Right lobe of liver (tissue), 6 donors: Measurements from ENCODE around the gene DERA. TPM values are rescaled to one million over a fixed set of nuclear protein-coding genes. Genes with fewer than 3 reads are reported as not detected.
"Not testable (repeated sequence)": the region's sequence is repeated elsewhere in the genome, so short reads cannot be mapped to it uniquely, and the experiment has no call there.

Source experiments
- ATAC-seq, 4 donors: fragments of 200-7000 bp; cut with Tn5 transposase; one replicate each; pipeline ENCODE4 v1.9.1; 2020; ENCODE audit warnings: mild to moderate bottlenecking in 4 of 4, moderate library complexity in 4 of 4
- DNase-seq, 3 donors: peaks; one replicate each; pipeline ENCODE4 v3.0.0-alpha.2; 2020
- H3K27ac ChIP-seq, 3 donors: fragments of 200-600 bp; one replicate each; pipeline ENCODE4 v1.8.0; 2022
- H3K27me3 ChIP-seq, 2 donors: fragments of 200-600 bp; one replicate each; pipeline ENCODE4 v1.8.0; 2022
- H3K36me3 ChIP-seq, 4 donors: fragments of 200-600 bp; sonication (generic) in 1 of 4; one replicate each; pipeline versions ENCODE4 v1.5.1 to v1.8.0; 2017 to 2022; ENCODE audit warnings: control low read depth in 1 of 4
- H3K4me1 ChIP-seq, 4 donors: fragments of 200-600 bp; sonication (generic) in 1 of 4; one replicate each; pipeline versions ENCODE4 v1.5.1 to v1.8.0; 2017 to 2022; ENCODE audit warnings: control low read depth in 1 of 4
- H3K4me3 ChIP-seq, 3 donors: fragments of 200-600 bp; one replicate each; pipeline ENCODE4 v1.8.0; 2022
- H3K9me3 ChIP-seq, 4 donors: fragments of 200-600 bp; sonication (generic) in 1 of 4; one replicate each; pipeline versions ENCODE4 v1.5.1 to v1.8.0; 2017 to 2022; ENCODE audit warnings: control low read depth in 1 of 4
- POLR2A ChIP-seq: fragments of 450-650 bp; IDR thresholded peaks from one replicate; pipeline ENCODE4 v1.6.1; 2017; ENCODE audit warnings: antibody characterized with exemption, mild to moderate bottlenecking
- WGBS: methylation state at CpG from one replicate; pipeline ENCODE4 v1.1.6; 2018; ENCODE audit warnings: low coverage, low lambda C conversion rate; ENCODE audit not compliant: insufficient coverage; ENCODE audit errors: missing lambda C conversion rate; 5-methylcytosine and 5-hydroxymethylcytosine counted together
- intact Hi-C, 2 donors: fragments of 100-400 bp; cut with DNase I; formaldehyde crosslinking; loops; one replicate each; pipeline versions ENCODE4 v1.11.2 to v1.14.1; 2022
- total RNA-seq, 6 experiments: library from RNA; depleted of rRNA in 2 of 6; stranded (reverse); fragments of >200 nt in 2 of 6; fragmentation: NEBNext Ultra II Directional in 3 of 6; extraction: Animal tissue kit (Norgen Biotek cat#: 25700) in 3 of 6; gene quantifications; one replicate each; pipeline versions ENCODE4 v1.1.0 to v1.2.4, GENCODE V29; 2016 to 2023
- TF ChIP-seq, protein P1 (sequence below), 4 donors: fragments of 200-600 bp in 3 of 4; fragments of 450-650 bp in 1 of 4; IDR thresholded peaks; one replicate each; pipeline versions ENCODE4 v1.5.1 to v1.8.0; 2016 to 2022; ENCODE audit warnings: antibody characterized with exemption in 4 of 4, mild to moderate bottlenecking in 2 of 4
- donor health status: DM: no; HTN: yes; CAD: no.
- donor health status: DM: no; HTN: no; CAD: no.
- donor health status: DM: no; HTN: no; CAD: no.
- donor health status: DM: no; HTN: yes; CAD: no.
- donor health status: DM: no; HTN: yes; CAD: no.

DERA gene
- total RNA-seq, 6 experiments from 2014 or later: 39.8 to 55.6 (median 49.1) TPM

DNA sequence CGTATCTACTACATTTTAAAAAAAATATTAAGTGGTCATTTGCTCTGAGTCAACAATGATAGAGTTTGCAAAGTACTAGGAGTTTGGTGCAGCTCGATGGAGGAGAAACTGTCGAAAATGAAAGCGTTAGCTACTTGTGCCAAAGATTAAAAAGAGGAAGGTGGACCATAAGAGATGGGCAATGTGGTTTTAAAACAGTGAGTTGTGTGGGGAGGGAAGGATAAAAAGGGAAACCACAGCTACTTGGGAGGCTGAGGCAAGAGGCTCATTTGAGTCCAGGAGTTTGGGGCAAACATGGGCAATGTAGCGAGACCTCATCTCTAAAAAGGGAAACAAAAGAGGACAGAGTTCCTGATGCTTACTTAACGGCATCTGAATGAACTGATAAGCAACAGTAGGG, 47.1 kb upstream of the DERA start:
- Histone ChIP-seq H3K4me1 (peaks cover 0 to 29% (median 8%) of the 10 kb centered on the region in 4 donors), H3K27ac (no peak overlapping the region), H3K4me3 (no peak overlapping the region), H3K36me3 (no peaks in the 10 kb centered on the region), H3K9me3 (no peaks in the 10 kb centered on the region), H3K27me3 (no peaks in the 10 kb centered on the region)
- ATAC-seq (peak in 2 of 4 donors; percentile 22 to 29), DNase-seq (no peak)
- WGBS: 23% methylated on average over 6 of the region's 6 CpGs
- intact Hi-C loops: no loop called here
- no peak for TF ChIP-seq POLR2A
- TF ChIP-seq, protein P1, sequence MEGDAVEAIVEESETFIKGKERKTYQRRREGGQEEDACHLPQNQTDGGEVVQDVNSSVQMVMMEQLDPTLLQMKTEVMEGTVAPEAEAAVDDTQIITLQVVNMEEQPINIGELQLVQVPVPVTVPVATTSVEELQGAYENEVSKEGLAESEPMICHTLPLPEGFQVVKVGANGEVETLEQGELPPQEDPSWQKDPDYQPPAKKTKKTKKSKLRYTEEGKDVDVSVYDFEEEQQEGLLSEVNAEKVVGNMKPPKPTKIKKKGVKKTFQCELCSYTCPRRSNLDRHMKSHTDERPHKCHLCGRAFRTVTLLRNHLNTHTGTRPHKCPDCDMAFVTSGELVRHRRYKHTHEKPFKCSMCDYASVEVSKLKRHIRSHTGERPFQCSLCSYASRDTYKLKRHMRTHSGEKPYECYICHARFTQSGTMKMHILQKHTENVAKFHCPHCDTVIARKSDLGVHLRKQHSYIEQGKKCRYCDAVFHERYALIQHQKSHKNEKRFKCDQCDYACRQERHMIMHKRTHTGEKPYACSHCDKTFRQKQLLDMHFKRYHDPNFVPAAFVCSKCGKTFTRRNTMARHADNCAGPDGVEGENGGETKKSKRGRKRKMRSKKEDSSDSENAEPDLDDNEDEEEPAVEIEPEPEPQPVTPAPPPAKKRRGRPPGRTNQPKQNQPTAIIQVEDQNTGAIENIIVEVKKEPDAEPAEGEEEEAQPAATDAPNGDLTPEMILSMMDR (IDR thresholded peaks at IDR 0.05): no peak

DNA sequence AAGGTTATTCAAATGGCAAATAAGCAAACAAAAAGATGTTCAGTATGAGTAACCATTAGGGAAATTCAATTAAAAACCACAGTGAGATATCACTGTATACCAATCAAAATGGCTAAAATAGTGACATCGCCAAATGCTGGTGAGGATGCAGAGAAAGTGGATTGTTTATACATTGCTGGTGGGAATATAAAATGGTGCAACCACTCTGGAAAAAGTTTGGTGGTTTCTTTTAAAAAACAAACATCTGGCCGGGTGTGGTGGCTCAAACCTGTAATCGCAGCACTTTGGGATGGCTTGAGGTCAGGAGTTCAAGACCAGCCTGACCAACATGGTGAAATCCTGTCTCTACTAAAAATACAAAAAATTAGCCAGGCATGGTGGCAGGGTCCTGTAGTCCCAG, 42.9 kb upstream of the DERA start:
- intact Hi-C loops: no loop called here
- no peaks in the 10 kb centered on the region for H3K36me3 ChIP-seq
- H3K4me1 ChIP-seq: peaks cover 0 to 11% (median 3%) of the 10 kb centered on the region in 4 donors
- no peak overlapping the region for H3K4me3 ChIP-seq
- no peak for TF ChIP-seq POLR2A
- TF ChIP-seq, protein P1 (IDR thresholded peaks at IDR 0.05): no peak
- H3K27ac ChIP-seq: no peak overlapping the region
- no peak for DNase-seq
- ATAC-seq: no peak
- no peaks in the 10 kb centered on the region for H3K27me3 ChIP-seq
- WGBS: 79% methylated on average over 3 of the region's 3 CpGs
- no peaks in the 10 kb centered on the region for H3K9me3 ChIP-seq

DNA sequence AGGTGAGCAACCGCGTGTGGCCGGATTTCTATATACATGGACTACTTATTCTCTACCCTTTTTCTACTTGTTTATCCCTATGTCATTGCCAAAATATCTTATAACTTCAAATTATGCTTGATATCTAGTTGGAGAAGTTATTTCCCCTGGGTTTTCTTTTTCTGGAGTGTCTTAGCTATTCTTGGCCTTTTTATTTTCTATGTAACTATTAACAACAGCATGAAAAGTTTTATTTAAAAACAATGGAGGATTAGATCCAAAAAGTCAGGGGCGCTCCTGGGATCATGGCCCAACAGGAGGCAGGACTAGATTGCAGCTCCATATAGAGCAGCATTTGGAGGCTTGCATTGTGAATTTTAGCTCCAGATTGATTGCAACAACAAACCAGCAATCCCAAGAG, 37.6 kb upstream of the DERA start:
- Histone ChIP-seq H3K36me3 (no peaks in the 10 kb centered on the region), H3K27me3 (no peaks in the 10 kb centered on the region), H3K4me1 (peaks cover 0 to under 1% (median 0%) of the 10 kb centered on the region in 4 donors), H3K27ac (no peak overlapping the region), H3K9me3 (no peaks in the 10 kb centered on the region), H3K4me3 (no peak overlapping the region)
- WGBS: 92% methylated on average over 4 of the region's 4 CpGs
- no peak for DNase-seq
- no peak for ATAC-seq
- TF ChIP-seq POLR2A: no peak
- TF ChIP-seq, protein P1 (IDR thresholded peaks at IDR 0.05): no peak
- intact Hi-C loops: no loop called here

DNA sequence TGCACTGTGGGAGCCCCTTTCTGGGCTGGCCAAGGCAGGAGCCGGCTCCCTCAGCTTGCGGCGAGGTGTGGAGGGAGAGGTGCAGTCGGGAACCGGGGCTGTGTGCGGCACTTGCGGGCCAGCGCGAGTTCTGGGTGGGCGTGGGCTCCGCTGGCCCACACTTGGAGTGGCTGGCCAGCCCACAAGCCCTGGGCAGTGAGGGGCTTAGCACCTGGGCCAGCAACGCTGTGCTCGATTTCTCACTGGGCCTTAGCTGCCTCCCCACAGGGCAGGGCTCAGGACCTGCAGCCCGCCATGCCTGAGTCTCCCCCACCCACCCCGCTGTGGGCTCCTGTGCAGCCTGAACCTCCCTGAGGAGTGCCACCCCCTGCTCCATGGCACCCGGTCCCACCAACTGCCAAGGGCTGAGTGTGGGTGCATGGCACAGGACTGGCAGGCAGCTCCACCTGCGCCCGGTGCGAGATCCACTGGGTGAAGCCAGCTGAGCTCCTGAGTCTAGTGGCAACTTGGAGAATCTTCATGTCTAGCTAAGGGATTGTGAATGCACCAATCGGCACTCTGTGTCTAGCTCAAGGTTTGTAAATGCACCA, 36.5 kb upstream of the DERA start:
- peaks cover 0 to 11% (median 0%) of the 10 kb centered on the region in 4 donors for H3K4me1 ChIP-seq
- H3K9me3 ChIP-seq, DNase-seq, H3K36me3 ChIP-seq, H3K27me3 ChIP-seq, H3K4me3 ChIP-seq, ATAC-seq, intact Hi-C loops, H3K27ac ChIP-seq: not testable (repeated sequence)
- WGBS: no CpG with 5 or more reads among the region's 20 CpGs

DNA sequence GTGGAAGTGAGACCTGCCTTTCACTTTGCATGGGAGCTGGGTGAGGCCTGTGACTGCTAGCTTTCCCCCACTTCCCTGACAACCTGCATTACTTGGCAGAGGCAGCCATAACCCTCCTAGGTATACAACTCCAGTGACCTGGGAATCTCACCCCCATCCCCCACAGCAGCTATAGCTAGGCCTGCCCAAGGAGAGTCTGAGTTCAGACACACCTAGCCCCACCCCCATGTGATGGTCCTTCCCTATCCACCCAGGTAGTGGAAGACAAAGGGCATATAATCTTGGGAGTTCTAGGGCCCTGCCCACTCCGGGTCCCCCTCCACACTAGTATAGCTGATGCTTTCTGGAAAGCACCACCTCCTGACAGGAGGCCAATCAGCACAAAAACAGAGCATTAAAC, 35.3 kb upstream of the DERA start:
- no peak for TF ChIP-seq POLR2A
- TF ChIP-seq, protein P1 (IDR thresholded peaks at IDR 0.05): no peak
- intact Hi-C loops: no loop called here
- ATAC-seq (no peak), DNase-seq (no peak)
- peaks cover 0 to 14% (median 2%) of the 10 kb centered on the region in 4 donors for H3K4me1 ChIP-seq
- H3K27me3 ChIP-seq: no peaks in the 10 kb centered on the region
- no peaks in the 10 kb centered on the region for H3K9me3 ChIP-seq
- no peaks in the 10 kb centered on the region for H3K36me3 ChIP-seq
- H3K27ac ChIP-seq: no peak overlapping the region
- H3K4me3 ChIP-seq: no peak overlapping the region
- WGBS: no CpG with 5 or more reads among the region's 1 CpG
